GM13977 (cell line): ENCODE measurements around the gene KAZALD1.

ENCODE experiments used
- DNase-seq: peaks from one replicate; pipeline ENCODE4 v3.0.0; 2012; ENCODE audit warnings: low spot score
- CTCF ChIP-seq: IDR thresholded peaks from 2 replicates; pipeline ENCODE4 v1.5.1; 2012; ENCODE audit warnings: mild to moderate bottlenecking, control low read depth; ENCODE audit not compliant: insufficient read depth; ENCODE audit errors: extremely low read depth, missing control alignments
- in situ Hi-C: fragments of 300-500 bp; cut with MboI; formaldehyde crosslinking; loops from one replicate; pipeline ENCODE4 v1.12.0; 2022; ENCODE audit warnings: low sequenced_read_pairs, low pct_unique_long_range_greater_than_20kb, mixed read lengths, inconsistent platforms; ENCODE audit not compliant: unreplicated experiment

The KAZALD1 gene

GRCh38 chr10:101087965-101088364, 26.2 kb downstream of the KAZALD1 start:
- DNase-seq = no peak
- in situ Hi-C loops = no loop called here
- no peak for TF ChIP-seq CTCF

- in situ Hi-C loops = no loop called here
- DNase-seq = no peak
- no peak for TF ChIP-seq CTCF
Measured at GRCh38 chr10:101089520-101090299, 27.9 kb downstream of the KAZALD1 start.

DNA sequence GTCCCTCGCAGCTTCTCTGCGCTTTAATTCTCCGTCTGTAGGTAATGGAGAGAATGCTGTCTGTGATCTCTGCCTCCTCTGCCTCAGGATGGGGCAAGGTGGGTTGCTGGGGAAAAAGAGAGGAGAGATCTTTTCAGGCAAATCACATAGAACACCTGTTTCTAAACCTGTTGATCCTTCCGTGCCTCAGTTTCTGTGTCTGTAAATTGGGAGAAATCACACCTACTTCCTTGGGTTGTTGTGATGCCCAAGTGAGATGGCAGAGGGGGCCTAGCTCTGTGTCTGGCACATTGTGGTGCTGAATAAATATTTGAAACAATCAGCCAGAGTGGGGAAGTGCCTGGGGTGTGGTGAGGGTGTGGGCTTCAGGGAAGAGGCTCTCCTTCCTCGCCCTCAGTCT, 28.8 kb downstream of the KAZALD1 start:
- no peak for DNase-seq
- in situ Hi-C loops = no loop called here
- no peak for TF ChIP-seq CTCF

DNA sequence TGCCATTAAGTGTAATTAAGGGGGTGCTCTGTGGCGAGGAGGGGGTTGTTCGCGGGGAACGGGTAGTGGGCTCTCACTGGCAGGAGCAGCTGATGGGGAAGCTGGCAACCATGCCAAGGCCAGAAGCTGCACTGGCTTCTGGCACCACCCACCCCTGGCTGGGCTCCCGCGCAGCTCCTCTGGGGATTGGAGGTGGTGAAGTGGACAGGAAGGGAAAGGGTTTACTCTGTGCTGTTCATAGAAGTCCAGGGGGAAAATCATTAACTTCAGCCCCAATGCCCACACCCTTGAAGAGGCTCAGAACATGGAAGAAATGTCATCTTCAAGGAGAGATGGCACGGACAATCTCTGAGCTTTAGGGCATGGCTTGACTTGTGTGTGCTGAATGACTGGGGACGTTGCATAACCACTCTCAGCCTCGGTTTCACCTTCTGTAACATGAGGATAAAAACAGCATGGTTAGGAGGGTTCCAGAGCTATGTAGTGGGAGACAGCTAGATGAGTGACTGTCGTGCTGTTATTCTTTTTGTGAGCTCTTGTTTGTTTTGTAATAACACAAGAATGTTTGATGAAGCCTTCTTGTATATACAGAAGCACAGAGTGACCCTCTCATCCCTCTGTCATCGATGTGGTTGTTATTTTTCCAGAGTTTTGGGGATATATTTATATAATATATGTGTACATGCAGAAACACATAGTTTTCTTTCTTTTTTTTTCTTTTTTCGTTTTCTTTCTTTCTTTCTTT, 29.9 kb downstream of the KAZALD1 start:
- in situ Hi-C loops = no loop called here
- TF ChIP-seq CTCF = no peak
- no peak for DNase-seq

DNA sequence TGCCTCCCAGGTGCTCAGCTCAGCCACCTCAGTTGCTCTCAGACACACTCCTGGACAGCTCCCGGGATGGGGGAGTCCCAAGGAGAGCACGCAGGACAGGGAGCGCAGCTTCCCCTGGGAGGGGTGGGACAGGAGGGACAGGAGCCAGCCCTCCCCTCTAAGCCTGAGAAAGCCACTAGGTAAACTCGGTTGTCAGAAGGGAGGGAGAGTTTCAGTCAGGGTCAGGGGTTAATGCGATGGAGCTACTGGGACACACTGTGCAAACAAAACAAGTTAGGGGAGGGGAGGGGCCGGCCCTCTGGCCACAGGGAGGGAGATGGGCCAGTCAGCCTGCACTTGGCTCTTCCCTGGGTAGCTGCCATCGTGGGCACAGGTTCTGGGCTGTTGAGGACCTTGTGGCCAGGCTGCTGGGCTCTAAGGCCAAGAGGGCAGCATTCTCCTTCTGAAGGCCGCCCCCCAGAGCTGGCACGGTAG, 31.1 kb downstream of the KAZALD1 start:
- no peak for TF ChIP-seq CTCF

GRCh38 chr10:101094121-101094879, 32.5 kb downstream of the KAZALD1 start:
- in situ Hi-C loops = no loop called here
- no peak for TF ChIP-seq CTCF
- DNase-seq = no peak

More for the DNA sequence above, 31.1 kb downstream of the KAZALD1 start:
- in situ Hi-C loops = no loop called here
- no peak for DNase-seq
